GM23248 (cell line): ENCODE data around the gene ZNF25. TPM values are rescaled to one million over a fixed set of nuclear protein-coding genes. Genes with fewer than 3 reads are reported as not detected.
A peak's percentile ranks its signal among the peaks of the same experiment; 100 is the strongest.
"Not testable (repeated sequence)": the region's sequence is repeated elsewhere in the genome, so short reads cannot be mapped to it uniquely, and the experiment has no call there.

ENCODE experiments used
- DNase-seq: peaks from one replicate; pipeline ENCODE4 v3.0.0-alpha.2; 2015
- H2AFZ ChIP-seq: fragments of 200-600 bp; sonication (generic); 2 replicates; pipeline ENCODE4 v1.6.1; 2016; ENCODE audit warnings: antibody characterized with exemption
- H3F3A ChIP-seq: fragments of 200-600 bp; sonication (generic); 2 replicates; pipeline ENCODE4 v1.6.1; 2016; ENCODE audit warnings: mild to moderate bottlenecking, antibody characterized with exemption, mixed run types; ENCODE audit not compliant: insufficient read depth
- H3K27ac ChIP-seq: fragments of 200-600 bp; sonication (generic); 2 replicates; pipeline ENCODE4 v1.5.1; 2016; ENCODE audit warnings: mild to moderate bottlenecking
- H3K27me3 ChIP-seq: fragments of 200-600 bp; sonication (generic); replicated peaks from 2 replicates; pipeline ENCODE4 v1.6.1; 2016; ENCODE audit warnings: mild to moderate bottlenecking; ENCODE audit not compliant: insufficient read depth
- H3K36me3 ChIP-seq: fragments of 200-600 bp; sonication (generic); 2 replicates; pipeline ENCODE4 v1.6.1; 2016; ENCODE audit warnings: low read depth, mild to moderate bottlenecking
- H3K4me1 ChIP-seq: fragments of 200-600 bp; sonication (generic); 2 replicates; pipeline ENCODE4 v1.6.1; 2016; ENCODE audit warnings: mild to moderate bottlenecking; ENCODE audit not compliant: insufficient read depth
- H3K4me2 ChIP-seq: fragments of 200-600 bp; sonication (generic); one replicate; pipeline ENCODE4 v1.6.1; 2016; ENCODE audit warnings: mild to moderate bottlenecking; ENCODE audit not compliant: unreplicated experiment
- H3K4me3 ChIP-seq: fragments of 200-600 bp; sonication (generic); 2 replicates; pipeline ENCODE4 v1.5.1; 2016; ENCODE audit warnings: mild to moderate bottlenecking
- H3K79me2 ChIP-seq: fragments of 200-600 bp; sonication (generic); 2 replicates; pipeline ENCODE4 v1.6.1; 2016; ENCODE audit warnings: mild to moderate bottlenecking; ENCODE audit not compliant: insufficient read depth
- H3K9ac ChIP-seq: fragments of 200-600 bp; sonication (generic); 2 replicates; pipeline ENCODE4 v1.6.1; 2016; ENCODE audit warnings: mild to moderate bottlenecking
- H3K9me2 ChIP-seq: fragments of 200-600 bp; sonication (generic); 2 replicates; pipeline ENCODE4 v1.6.1; 2016; ENCODE audit warnings: mixed run types, mild to moderate bottlenecking, moderate library complexity; ENCODE audit not compliant: insufficient read depth
- H3K9me3 ChIP-seq: fragments of 200-600 bp; sonication (generic); one replicate; pipeline ENCODE4 v1.6.1; 2017; ENCODE audit warnings: low read depth
- H4K20me1 ChIP-seq: fragments of 200-600 bp; sonication (generic); 2 replicates; pipeline ENCODE4 v1.6.0; 2016; ENCODE audit not compliant: insufficient read depth
- EZH2 ChIP-seq: fragments of 200-600 bp; sonication (generic); IDR thresholded peaks from 2 replicates; pipeline ENCODE4 v1.6.1; 2018; ENCODE audit warnings: antibody characterized with exemption, mild to moderate bottlenecking; ENCODE audit not compliant: insufficient read depth, poor library complexity, severe bottlenecking
- EZH2phosphoT487 ChIP-seq: fragments of 200-600 bp; sonication (generic); IDR thresholded peaks from 2 replicates; pipeline ENCODE4 v1.6.1; 2018; ENCODE audit warnings: antibody characterized with exemption, moderate library complexity, mild to moderate bottlenecking, low read depth; ENCODE audit not compliant: insufficient read depth
- WGBS, 2 experiments: methylation state at CpG; one replicate each; pipeline ENCODE4 v1.1.6; 2015 to 2017; ENCODE audit warnings: low lambda C conversion rate in 2 of 2, low coverage in 1 of 2; ENCODE audit errors: missing lambda C conversion rate in 2 of 2; 5-methylcytosine and 5-hydroxymethylcytosine counted together
- in situ Hi-C: fragments of 300-500 bp; cut with MboI; formaldehyde crosslinking; loops from 2 replicates; pipeline ENCODE4 v1.15.0; 2020
- polyA plus RNA-seq: library from polyadenylated mRNA; unstranded; fragments of >200 nt; fragmentation: Nextera tagmentation; extraction: Ambion mirVana; gene quantifications from 2 replicates; pipeline ENCODE4 v1.2.1, GENCODE V29; 2016
- total RNA-seq: library from RNA; depleted of rRNA; stranded (reverse); fragments of >200 nt; shearing (Covaris generic); gene quantifications from 2 replicates; pipeline ENCODE4 v1.2.3, GENCODE V29; 2014; rRNA removed

The ZNF25 gene
- total RNA-seq (11.8 and 13.8 TPM in 2 replicates), polyA plus RNA-seq (11.2 and 11.8 TPM in 2 replicates)

DNA sequence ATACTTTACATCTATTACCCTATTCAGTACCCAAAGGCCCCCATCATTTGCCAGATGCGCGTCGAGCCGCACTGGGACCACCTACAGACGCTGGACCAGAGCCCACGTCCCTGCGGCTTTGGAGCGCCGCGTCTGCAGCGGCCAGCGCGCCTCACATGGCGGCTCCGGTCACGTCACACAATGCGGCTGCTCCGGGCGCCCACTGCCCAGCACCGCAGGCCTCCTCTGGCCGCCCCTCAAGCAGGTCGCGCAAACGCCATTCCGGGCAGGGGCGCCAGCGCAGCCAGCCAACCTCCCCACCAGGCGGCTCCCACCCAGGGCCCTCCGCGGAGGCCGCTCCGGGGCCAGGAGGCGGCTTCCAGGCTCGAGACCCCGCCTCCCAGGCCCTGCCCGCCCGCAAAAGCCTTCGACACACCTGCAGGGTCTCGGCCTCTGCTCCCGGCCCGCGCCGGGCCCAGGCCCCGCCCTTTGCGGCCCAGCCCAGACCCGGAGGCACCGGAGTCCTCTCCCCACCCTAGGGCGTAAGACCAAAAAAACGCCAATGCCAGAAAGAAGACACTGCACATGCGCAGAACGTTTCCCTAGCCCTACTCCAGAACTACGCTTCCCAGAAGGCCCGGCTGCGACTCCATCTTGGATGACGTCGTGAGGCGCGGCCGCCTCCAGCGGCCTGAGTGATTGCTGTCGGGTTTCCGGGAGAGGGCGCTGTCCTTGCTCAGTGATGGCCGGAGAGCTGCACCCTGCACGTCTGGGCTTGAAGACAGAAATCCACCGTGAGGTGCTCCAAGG is at the start of gene ZNF25:
TSS of gene ZNF25 (minus strand) at position 557 of the 789 bp plus-strand sequence. CDS start 4,925 bp downstream, outside the sequence.
- TF ChIP-seq EZH2phosphoT487 (no peak), EZH2 (no peak)
- peaks cover 12% of the 10 kb centered on the region for H3K4me1 ChIP-seq
- no peaks in the 10 kb centered on the region for H3K9me3 ChIP-seq
- no peaks in the 10 kb centered on the region for H3K36me3 ChIP-seq
- H2AFZ ChIP-seq = peak within 1 kb of the TSS; percentile 99
- peaks cover 48% of the 10 kb centered on the region for H3K79me2 ChIP-seq
- H3K9me2 ChIP-seq = no peaks in the 10 kb centered on the region
- no peaks in the 10 kb centered on the region for H4K20me1 ChIP-seq
- H3K4me2 ChIP-seq = peak within 1 kb of the TSS; percentile 100
- H3K27me3 ChIP-seq = no peaks in the 10 kb centered on the region
- peaks cover 16% of the 10 kb centered on the region for H3F3A ChIP-seq
- peak within 1 kb of the TSS; percentile 98 for H3K9ac ChIP-seq
- peak within 1 kb of the TSS; percentile 88 for H3K27ac ChIP-seq
- WGBS, 2 experiments = 1 to 2% methylated on average over 50 to 61 of the region's 66 CpGs
- in situ Hi-C loops = loop anchor here (25.0 kb wide), 1 partner anchor 386 kb away; no protein-coding TSS in a partner anchor
- peak within 1 kb of the TSS; percentile 90 for H3K4me3 ChIP-seq
- DNase-seq = peak; percentile 99

DNA sequence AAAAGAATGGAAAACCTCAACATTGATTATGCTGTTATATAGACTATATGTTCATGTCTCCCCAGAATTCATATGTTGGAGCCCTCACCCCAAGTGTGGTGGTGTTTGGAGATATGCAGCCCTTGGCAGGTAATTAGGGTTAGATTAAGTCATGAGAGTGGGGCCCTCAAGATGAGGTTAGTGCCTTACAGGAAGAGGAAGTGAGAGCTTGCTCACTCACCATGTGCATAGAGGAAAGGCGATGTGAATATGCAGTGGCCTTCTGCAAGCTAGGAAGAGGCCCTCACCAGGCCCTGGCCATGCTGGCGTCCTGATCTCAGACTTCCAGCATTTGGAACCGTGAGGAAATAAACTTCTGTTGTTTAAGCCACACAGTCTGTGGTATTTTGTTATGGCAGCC is 48.8 kb upstream of the ZNF25 start:
- in situ Hi-C loops = no loop called here
- H3K9me3 ChIP-seq = no peaks in the 10 kb centered on the region
- no peak overlapping the region for H3K4me2 ChIP-seq
- H3F3A ChIP-seq = no peaks in the 10 kb centered on the region
- H4K20me1 ChIP-seq = no peaks in the 10 kb centered on the region
- no peaks in the 10 kb centered on the region for H3K9me2 ChIP-seq
- H3K4me3 ChIP-seq = no peak overlapping the region
- H3K36me3 ChIP-seq = peaks cover 33% of the 10 kb centered on the region
- no peaks in the 10 kb centered on the region for H3K79me2 ChIP-seq
- no peak overlapping the region for H2AFZ ChIP-seq
- WGBS, 2 experiments = 96 to 97% methylated on average over 3 of the region's 3 CpGs
- no peak overlapping the region for H3K27ac ChIP-seq
- no peaks in the 10 kb centered on the region for H3K4me1 ChIP-seq
- no peak overlapping the region for H3K9ac ChIP-seq
- TF ChIP-seq EZH2 (no peak), EZH2phosphoT487 (no peak)
- no peak for DNase-seq
- H3K27me3 ChIP-seq = no peaks in the 10 kb centered on the region

DNA sequence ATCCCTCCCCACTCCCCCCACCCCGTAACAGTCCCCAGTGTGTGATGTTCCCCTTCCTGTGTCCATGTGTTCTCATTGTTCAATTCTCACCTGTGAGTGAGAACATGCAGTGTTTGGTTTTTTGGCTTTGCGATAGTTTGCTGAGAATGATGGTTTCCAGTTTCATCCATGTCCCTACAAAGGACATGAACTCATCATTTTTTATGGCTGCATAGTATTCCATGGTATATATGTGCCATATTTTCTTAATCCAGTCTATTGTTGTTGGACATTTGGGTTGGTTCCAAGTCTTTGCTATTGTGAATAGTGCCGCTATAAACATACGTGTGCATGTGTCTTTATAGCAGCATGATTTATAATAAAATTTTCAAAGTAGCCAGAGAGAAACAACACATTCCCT is 42.7 kb upstream of the ZNF25 start:
- H3K27me3 ChIP-seq, H3K4me3 ChIP-seq, DNase-seq, H3K9me3 ChIP-seq, H2AFZ ChIP-seq, H3K27ac ChIP-seq, H3K4me2 ChIP-seq, in situ Hi-C loops, H4K20me1 ChIP-seq, H3K4me1 ChIP-seq, H3K9me2 ChIP-seq, H3K9ac ChIP-seq, H3K79me2 ChIP-seq, H3F3A ChIP-seq: not testable (repeated sequence)
- H3K36me3 ChIP-seq = peaks cover 28% of the 10 kb centered on the region
- 79 to 93% methylated on average over 3 to 4 of the region's 4 CpGs for WGBS, 2 experiments

DNA sequence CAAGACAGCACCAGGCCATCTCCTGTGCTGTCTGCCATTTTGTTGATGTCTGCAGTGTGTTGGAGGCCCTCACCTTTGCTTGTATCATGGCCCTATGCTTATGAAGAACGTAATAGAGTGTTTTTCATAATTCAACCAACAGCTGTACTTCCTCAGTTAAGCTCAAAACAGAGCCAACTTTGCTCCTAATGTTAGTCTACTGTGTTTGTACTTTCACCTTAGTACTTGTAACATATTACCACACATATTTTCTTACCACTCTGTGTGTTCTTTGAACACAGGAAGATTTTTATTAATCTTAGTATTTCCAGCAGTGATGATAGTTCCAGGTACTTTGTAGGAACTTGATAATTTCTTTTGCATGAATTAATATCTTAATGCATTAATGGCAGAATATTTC is 39.9 kb upstream of the ZNF25 start:
- Histone ChIP-seq H3K27me3 (no peaks in the 10 kb centered on the region), H3K27ac (no peak overlapping the region), H3K79me2 (peaks cover 15% of the 10 kb centered on the region), H3K9me2 (no peaks in the 10 kb centered on the region), H3K9me3 (no peaks in the 10 kb centered on the region), H3K4me1 (0 out of 2 replicates have a peak, but pooled peaks cover 7% of the 10 kb centered on the region), H3K4me2 (no peak overlapping the region), H3K4me3 (no peak overlapping the region), H2AFZ (no peak overlapping the region), H3K36me3 (peaks cover 24% of the 10 kb centered on the region), H3K9ac (no peak overlapping the region), H4K20me1 (no peaks in the 10 kb centered on the region), H3F3A (peaks cover 1% of the 10 kb centered on the region; the same call in 1 of the 2 replicates)
- WGBS, 2 experiments = 89 to 100% methylated on average over 1 of the region's 1 CpG
- no peak for DNase-seq
- in situ Hi-C loops = no loop called here
- no peak for TF ChIP-seq EZH2phosphoT487
- TF ChIP-seq EZH2 = no peak
